Measurements from ENCODE around the gene ENG. TPM values are rescaled to one million over a fixed set of nuclear protein-coding genes. Genes with fewer than 3 reads are reported as not detected.

The ENG gene
- total RNA-seq (2022; extraction: Qiagen RNA extraction) = 0.07 to 0.16 TPM (median 0.09 TPM) in 5 replicates

GRCh38 chr9:127854184-127854806 lies at the start of gene ENG:
TSS of gene ENG (minus strand) at chr9:127854658. CDS start at chr9:127854355, 303 bp downstream.

GRCh38 chr9:127899128-127899943 lies 44.9 kb upstream of the ENG start, which contains the start of gene ST6GALNAC6:
TSS of gene ST6GALNAC6 (minus strand) at chr9:127899603. CDS start at chr9:127897981, 1,622 bp downstream.

GRCh38 chr9:127877566-127877998 lies 23.1 kb upstream of the ENG start, which contains the start of gene AK1:
TSS of gene AK1 (minus strand) at chr9:127877675. CDS start at chr9:127874617, 3,058 bp downstream.

GRCh38 chr9:127802576-127803443 lies 51.6 kb downstream of the ENG start, which contains the start of gene FPGS:
TSS of gene FPGS (plus strand) at chr9:127802882. CDS start at chr9:127802925, 43 bp downstream.

GRCh38 chr9:127785933-127786772 lies 68.3 kb downstream of the ENG start, which contains the start of gene CDK9:
TSS of gene CDK9 (plus strand) at chr9:127786034. CDS start at chr9:127786149, 115 bp downstream.

GRCh38 chr9:127778280-127779135 lies 76.0 kb downstream of the ENG start, which contains the start of gene SH2D3C:
TSS of gene SH2D3C (minus strand) at chr9:127778666. CDS start at chr9:127778627, 39 bp downstream.

Other genes with a start within 250 kb of the ENG start
- gene STXBP1, start 242.4 kb downstream of the ENG start, total RNA-seq (2022; extraction: Qiagen RNA extraction) = 13.6 to 19.7 TPM (median 18.6 TPM) in 5 replicates
- 0.05 to 0.11 TPM (median 0.09 TPM) in 4 of 5 replicates, not detected in the other for gene CFAP157, start 147.7 kb downstream of the ENG start, total RNA-seq (2022; extraction: Qiagen RNA extraction)
- gene PTRH1, start 139.0 kb downstream of the ENG start, total RNA-seq (2022; extraction: Qiagen RNA extraction) = 15.3 to 24.0 TPM (median 18.6 TPM) in 5 replicates
- gene TTC16, start 138.6 kb downstream of the ENG start, total RNA-seq (2022; extraction: Qiagen RNA extraction) = 0.02 to 0.07 TPM (median 0.04 TPM) in 4 of 5 replicates, not detected in the other
- gene TOR2A, start 119.4 kb downstream of the ENG start, total RNA-seq (2022; extraction: Qiagen RNA extraction) = 10.5 to 15.8 TPM (median 15.2 TPM) in 5 replicates
- 0.06 to 0.13 TPM (median 0.06 TPM) in 3 of 5 replicates, not detected in the others for gene SH2D3C, start 76.0 kb downstream of the ENG start, total RNA-seq (2022; extraction: Qiagen RNA extraction)
- gene CDK9, start 68.6 kb downstream of the ENG start, total RNA-seq (2022; extraction: Qiagen RNA extraction) = 42.0 to 50.0 TPM (median 43.1 TPM) in 5 replicates
- gene FPGS, start 51.8 kb downstream of the ENG start, total RNA-seq (2022; extraction: Qiagen RNA extraction) = 41.2 to 53.8 TPM (median 48.2 TPM) in 5 replicates
- gene AK1, start 23.0 kb upstream of the ENG start, total RNA-seq (2022; extraction: Qiagen RNA extraction) = 41.1 to 85.2 TPM (median 75.6 TPM) in 5 replicates
- 19.3 to 24.9 TPM (median 21.5 TPM) in 5 replicates for gene ST6GALNAC6, start 44.9 kb upstream of the ENG start, total RNA-seq (2022; extraction: Qiagen RNA extraction)
- gene ST6GALNAC4, start 62.4 kb upstream of the ENG start, total RNA-seq (2022; extraction: Qiagen RNA extraction) = 9.3 to 19.4 TPM (median 16.2 TPM) in 5 replicates
- 1.2 to 2.0 TPM (median 1.6 TPM) in 5 replicates for gene PIP5KL1, start 76.1 kb upstream of the ENG start, total RNA-seq (2022; extraction: Qiagen RNA extraction)
- gene DPM2, start 83.2 kb upstream of the ENG start, total RNA-seq (2022; extraction: Qiagen RNA extraction) = 35.5 to 42.3 TPM (median 41.1 TPM) in 5 replicates
- 32.2 to 51.9 TPM (median 43.0 TPM) in 5 replicates for gene EEIG1, start 126.3 kb upstream of the ENG start, total RNA-seq (2022; extraction: Qiagen RNA extraction)
- 4.9 to 8.2 TPM (median 7.3 TPM) in 5 replicates for gene NAIF1, start 212.7 kb upstream of the ENG start, total RNA-seq (2022; extraction: Qiagen RNA extraction)
- 7.0 to 8.3 TPM (median 7.7 TPM) in 5 replicates for gene SLC25A25, start 213.6 kb upstream of the ENG start, total RNA-seq (2022; extraction: Qiagen RNA extraction)